Skeletal muscle tissue (tissue), 4 donors: ENCODE results near the gene ARHGEF39. TPM values are rescaled to one million over a fixed set of nuclear protein-coding genes. Genes with fewer than 3 reads are reported as not detected.
A peak's percentile ranks its signal among the peaks of the same experiment; 100 is the strongest.

Experiments used
- H3K27ac ChIP-seq: one replicate; pipeline ENCODE4 v1.7.0; 2013; ENCODE audit warnings: mild to moderate bottlenecking, low read depth, low read length, inconsistent platforms
- H3K27me3 ChIP-seq, 3 donors: one replicate each; pipeline ENCODE4 v1.7.0; 2013; ENCODE audit warnings: low read length in 3 of 3; ENCODE audit not compliant: control insufficient read depth in 3 of 3, insufficient read depth in 3 of 3
- H3K36me3 ChIP-seq, 3 donors: one replicate each; pipeline ENCODE4 v1.7.0; 2013; ENCODE audit warnings: low read length in 3 of 3; ENCODE audit not compliant: control insufficient read depth in 3 of 3, insufficient read depth in 3 of 3
- H3K4me1 ChIP-seq, 3 donors: one replicate each; pipeline ENCODE4 v1.7.0; 2013; ENCODE audit warnings: low read length in 3 of 3, mild to moderate bottlenecking in 3 of 3; ENCODE audit not compliant: control insufficient read depth in 3 of 3, insufficient read depth in 3 of 3
- H3K4me3 ChIP-seq, 3 donors: one replicate each; pipeline ENCODE4 v1.7.0; 2013; ENCODE audit warnings: low read length in 3 of 3
- H3K9ac ChIP-seq, 3 donors: one replicate each; pipeline ENCODE4 v1.7.0; 2013; ENCODE audit warnings: low read length in 3 of 3, mild to moderate bottlenecking in 3 of 3, moderate library complexity in 2 of 3, low read depth in 1 of 3
- H3K9me3 ChIP-seq, 3 donors: one replicate each; pipeline ENCODE4 v1.7.0; 2013; ENCODE audit warnings: low read length in 3 of 3; ENCODE audit not compliant: control insufficient read depth in 3 of 3
- total RNA-seq: library from RNA; depleted of rRNA; stranded (reverse); fragments of >200 nt; gene quantifications from one replicate; pipeline ENCODE4 v1.2.3, GENCODE V29; 2014
- donor health status: Osteomylitis.

Gene ARHGEF39
- total RNA-seq, 1 donor from 2014 or later = 0.52 TPM

GRCh38 chr9:35656831-35657545 is 8.0 kb downstream of the ARHGEF39 start:
- H3K4me3 ChIP-seq = peak overlapping the region; percentile 60 to 76 (median 75)
- no peaks in the 10 kb centered on the region for H3K27me3 ChIP-seq
- H3K9me3 ChIP-seq = no peaks in the 10 kb centered on the region
- peak overlapping the region; percentile 95 to 99 (median 99) for H3K9ac ChIP-seq
- peak overlapping the region; percentile 99 for H3K27ac ChIP-seq
- peaks cover 26 to 39% (median 28%) of the 10 kb centered on the region in 3 donors for H3K4me1 ChIP-seq
- peaks cover 9 to 11% (median 11%) of the 10 kb centered on the region in 3 donors for H3K36me3 ChIP-seq

- Histone ChIP-seq H3K4me3 (no peak overlapping the region), H3K36me3 (peaks cover 9 to 11% (median 11%) of the 10 kb centered on the region in 3 donors), H3K27me3 (no peaks in the 10 kb centered on the region), H3K9ac (no peak overlapping the region), H3K4me1 (peaks cover 26 to 35% (median 28%) of the 10 kb centered on the region in 3 donors), H3K9me3 (no peaks in the 10 kb centered on the region), H3K27ac (peak overlapping the region; percentile 99)
Measured at GRCh38 chr9:35656348-35656747, 8.6 kb downstream of the ARHGEF39 start.

DNA sequence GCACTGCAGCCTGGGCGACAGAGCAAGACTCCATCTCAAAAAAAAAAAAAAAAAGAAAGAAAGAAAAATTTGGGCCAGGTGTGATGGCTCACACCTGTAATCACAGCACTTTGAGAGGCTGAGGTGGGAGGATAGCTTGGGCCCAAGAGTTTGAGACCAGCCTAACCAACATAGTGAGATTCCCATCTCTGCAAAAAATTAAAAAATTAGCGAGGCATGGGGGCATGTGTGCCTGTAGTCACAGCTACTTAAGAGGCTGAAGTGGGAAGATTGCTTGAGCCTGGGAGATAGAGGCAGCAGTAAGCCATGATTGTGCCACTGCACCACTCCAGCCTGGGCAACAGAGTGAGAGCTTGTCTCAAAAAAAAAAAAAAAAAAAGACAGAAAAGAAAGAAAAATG is 11.4 kb downstream of the ARHGEF39 start:
- no peak overlapping the region for H3K9ac ChIP-seq
- no peak overlapping the region for H3K4me3 ChIP-seq
- peaks cover 7 to 14% (median 10%) of the 10 kb centered on the region in 3 donors for H3K4me1 ChIP-seq
- H3K27me3 ChIP-seq = no peaks in the 10 kb centered on the region
- no peaks in the 10 kb centered on the region for H3K36me3 ChIP-seq
- H3K27ac ChIP-seq = no peak overlapping the region
- no peaks in the 10 kb centered on the region for H3K9me3 ChIP-seq

DNA sequence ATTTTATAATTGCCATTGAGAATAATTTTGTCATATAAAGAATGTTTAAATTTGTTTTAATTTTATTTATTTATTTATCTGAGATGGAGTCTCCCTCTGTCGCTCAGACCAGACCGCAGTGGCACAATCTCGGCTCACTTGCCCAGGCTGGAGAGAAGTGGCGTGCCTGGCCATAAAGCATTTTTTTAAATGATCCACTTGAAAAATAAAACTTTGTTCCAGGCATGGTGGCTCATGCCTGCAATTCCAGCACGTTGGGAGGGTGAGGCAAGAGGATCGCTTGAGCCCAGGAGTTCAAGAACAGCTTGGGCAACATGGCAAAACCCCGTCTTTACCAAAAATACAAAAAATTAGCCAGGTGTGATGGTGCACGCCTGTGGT is 12.2 kb downstream of the ARHGEF39 start:
- Histone ChIP-seq H3K27me3 (no peaks in the 10 kb centered on the region), H3K4me3 (no peak overlapping the region), H3K27ac (no peak overlapping the region), H3K4me1 (peaks cover 7 to 14% (median 10%) of the 10 kb centered on the region in 3 donors), H3K9ac (no peak overlapping the region), H3K36me3 (no peaks in the 10 kb centered on the region), H3K9me3 (no peaks in the 10 kb centered on the region)

DNA sequence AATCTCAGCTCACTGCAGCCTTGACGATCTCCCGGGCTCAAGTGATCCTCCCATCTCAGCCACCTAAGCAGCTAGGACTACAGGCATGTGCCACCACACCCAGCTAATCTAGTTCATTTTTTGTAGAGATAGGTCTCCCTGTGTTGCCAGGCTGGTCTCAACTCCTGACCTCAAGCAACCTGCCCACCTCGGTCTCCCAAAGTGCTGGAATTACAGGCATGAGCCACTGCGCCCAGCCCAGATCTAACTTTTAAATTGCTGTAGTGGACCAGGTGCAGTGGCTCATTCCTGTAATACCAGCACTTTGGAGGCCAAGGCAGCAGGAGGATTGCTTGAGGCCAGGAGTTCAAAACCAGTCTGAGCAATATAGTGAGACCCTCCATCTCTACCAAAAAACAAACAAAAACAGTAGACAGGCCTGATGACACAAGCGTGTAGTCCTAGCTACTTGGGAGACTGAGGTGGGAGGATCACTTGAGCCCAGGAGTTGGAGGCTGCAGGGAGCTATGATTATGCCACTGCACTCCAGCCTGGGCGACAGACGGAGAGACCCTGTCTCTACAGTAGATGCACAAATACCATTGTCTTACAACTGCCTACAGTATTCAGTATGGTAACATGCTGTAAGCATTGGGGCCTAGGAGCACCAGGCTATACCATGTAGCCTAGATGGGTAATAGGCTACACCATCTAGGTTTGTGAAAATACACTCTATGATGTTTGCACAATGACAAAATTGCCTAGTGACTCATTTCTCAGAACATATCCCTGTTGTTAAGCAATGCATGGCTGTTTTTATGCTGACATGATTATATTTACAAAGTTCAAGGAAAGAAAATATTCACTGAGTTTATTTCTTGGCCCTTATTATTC is 12.8 kb downstream of the ARHGEF39 start:
- Histone ChIP-seq H3K36me3 (no peaks in the 10 kb centered on the region), H3K27ac (no peak overlapping the region), H3K9ac (no peak overlapping the region), H3K4me3 (no peak overlapping the region), H3K4me1 (peaks cover 7 to 13% (median 8%) of the 10 kb centered on the region in 3 donors), H3K27me3 (no peaks in the 10 kb centered on the region), H3K9me3 (no peaks in the 10 kb centered on the region)

- Histone ChIP-seq H3K36me3 (no peaks in the 10 kb centered on the region), H3K9me3 (no peaks in the 10 kb centered on the region), H3K4me3 (no peak within 1 kb of the TSS), H3K27ac (no peak within 1 kb of the TSS), H3K4me1 (peaks cover 6 to 21% (median 15%) of the 10 kb centered on the region in 3 donors), H3K27me3 (no peaks in the 10 kb centered on the region), H3K9ac (no peak within 1 kb of the TSS)
Measured at GRCh38 chr9:35650341-35651158, 14.4 kb downstream of the ARHGEF39 start, which contains the start of gene SIT1. Gene SIT1 (minus strand): TSS chr9:35650931. CDS start chr9:35650853, 78 bp downstream.

- no peak overlapping the region for H3K4me3 ChIP-seq
- H3K27ac ChIP-seq = no peak overlapping the region
- H3K9me3 ChIP-seq = no peaks in the 10 kb centered on the region
- no peaks in the 10 kb centered on the region for H3K36me3 ChIP-seq
- no peaks in the 10 kb centered on the region for H3K27me3 ChIP-seq
- no peak overlapping the region for H3K9ac ChIP-seq
- H3K4me1 ChIP-seq = peaks cover 6 to 21% (median 15%) of the 10 kb centered on the region in 3 donors
Measured at GRCh38 chr9:35649431-35650340, 15.3 kb downstream of the ARHGEF39 start.

GRCh38 chr9:35646533-35647265 is 18.3 kb downstream of the ARHGEF39 start:
- no peaks in the 10 kb centered on the region for H3K27me3 ChIP-seq
- H3K27ac ChIP-seq = peak overlapping the region; percentile 93
- H3K9me3 ChIP-seq = no peaks in the 10 kb centered on the region
- H3K4me1 ChIP-seq = peaks cover 6 to 21% (median 15%) of the 10 kb centered on the region in 3 donors
- no peaks in the 10 kb centered on the region for H3K36me3 ChIP-seq
- peak overlapping the region; percentile 90 to 95 (median 94) for H3K9ac ChIP-seq
- H3K4me3 ChIP-seq = peak overlapping the region; percentile 82 to 85 (median 84)
